ENCODE measurements around the gene PLA2G6. TPM values are rescaled to one million over a fixed set of nuclear protein-coding genes. Genes with fewer than 3 reads are reported as not detected.

Gene PLA2G6
- total and polyA plus RNA-seq, 2 of the 13 experiments (the other 11 are each of a cell fraction or from before 2014, with no cell fraction given): 4.8 to 11.5 TPM

DNA sequence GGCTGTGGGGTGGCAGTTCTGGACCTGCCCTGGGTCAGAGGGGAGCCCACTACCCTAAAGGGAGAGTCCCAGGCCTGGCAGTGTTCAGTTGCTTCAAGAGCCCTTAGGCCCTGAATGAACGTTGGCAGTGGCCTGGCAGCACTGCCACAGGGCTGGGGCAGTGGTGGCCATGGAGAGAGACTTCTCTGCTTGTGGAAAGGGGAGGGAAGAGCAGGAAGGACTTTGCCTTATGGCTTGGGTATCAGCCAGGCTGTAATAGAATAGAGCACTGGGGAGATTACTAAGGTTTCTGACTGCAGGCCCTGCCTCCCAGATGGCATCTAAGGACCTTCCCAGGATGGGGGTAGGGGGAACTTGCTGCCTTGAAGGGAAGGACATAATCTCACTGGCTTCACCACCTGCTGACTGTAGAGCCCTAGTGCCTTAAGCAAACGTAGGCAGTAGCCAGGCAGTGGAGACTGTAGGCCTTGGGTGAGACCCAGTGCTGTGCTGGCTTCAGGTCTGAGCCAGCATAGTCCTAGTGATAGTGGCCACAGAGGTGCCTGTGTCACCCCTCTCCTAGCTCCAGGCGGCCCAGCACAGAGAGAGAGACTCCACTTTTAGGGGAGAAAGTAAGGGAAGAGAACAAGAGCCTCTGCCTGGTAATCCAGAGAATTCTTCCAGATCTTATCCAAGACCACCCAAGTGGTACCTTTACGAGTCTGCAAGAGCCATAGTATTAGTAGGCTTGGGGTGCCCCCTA lies 27.6 kb downstream of the PLA2G6 start (continued):
- no peak for TF ChIP-seq PAX8 (CRISPR knock-in tag; IDR thresholded peaks at IDR 0.05; ENCODE audit: borderline replicate concordance)
- peak; percentile 46 for TF ChIP-seq HNF4A (CRISPR knock-in tag; IDR thresholded peaks at IDR 0.05)
- TF ChIP-seq, protein P1, sequence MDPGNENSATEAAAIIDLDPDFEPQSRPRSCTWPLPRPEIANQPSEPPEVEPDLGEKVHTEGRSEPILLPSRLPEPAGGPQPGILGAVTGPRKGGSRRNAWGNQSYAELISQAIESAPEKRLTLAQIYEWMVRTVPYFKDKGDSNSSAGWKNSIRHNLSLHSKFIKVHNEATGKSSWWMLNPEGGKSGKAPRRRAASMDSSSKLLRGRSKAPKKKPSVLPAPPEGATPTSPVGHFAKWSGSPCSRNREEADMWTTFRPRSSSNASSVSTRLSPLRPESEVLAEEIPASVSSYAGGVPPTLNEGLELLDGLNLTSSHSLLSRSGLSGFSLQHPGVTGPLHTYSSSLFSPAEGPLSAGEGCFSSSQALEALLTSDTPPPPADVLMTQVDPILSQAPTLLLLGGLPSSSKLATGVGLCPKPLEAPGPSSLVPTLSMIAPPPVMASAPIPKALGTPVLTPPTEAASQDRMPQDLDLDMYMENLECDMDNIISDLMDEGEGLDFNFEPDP (CRISPR knock-in tag; conservative IDR thresholded peaks at IDR 0.05): no peak
- peak; percentile 24; the same call in 1 of the 2 replicates for TF ChIP-seq ZFX (CRISPR knock-in tag; IDR thresholded peaks at IDR 0.05; ENCODE audit: low read depth)
- TF ChIP-seq NFIB (CRISPR knock-in tag; IDR thresholded peaks at IDR 0.05; ENCODE audit: borderline replicate concordance): no peak
- TF ChIP-seq ZFYVE20 (CRISPR knock-in tag; IDR thresholded peaks at IDR 0.05; ENCODE audit: borderline replicate concordance, low read depth): no peak
- TF ChIP-seq STAG1 (CRISPR knock-in tag; IDR thresholded peaks at IDR 0.05): peak; percentile 46
- TF ChIP-seq DR1 (CRISPR knock-in tag; IDR thresholded peaks at IDR 0.05): no peak
- no peak for TF ChIP-seq CEBPG (CRISPR knock-in tag; IDR thresholded peaks at IDR 0.05)
- TF ChIP-seq, protein P2, sequence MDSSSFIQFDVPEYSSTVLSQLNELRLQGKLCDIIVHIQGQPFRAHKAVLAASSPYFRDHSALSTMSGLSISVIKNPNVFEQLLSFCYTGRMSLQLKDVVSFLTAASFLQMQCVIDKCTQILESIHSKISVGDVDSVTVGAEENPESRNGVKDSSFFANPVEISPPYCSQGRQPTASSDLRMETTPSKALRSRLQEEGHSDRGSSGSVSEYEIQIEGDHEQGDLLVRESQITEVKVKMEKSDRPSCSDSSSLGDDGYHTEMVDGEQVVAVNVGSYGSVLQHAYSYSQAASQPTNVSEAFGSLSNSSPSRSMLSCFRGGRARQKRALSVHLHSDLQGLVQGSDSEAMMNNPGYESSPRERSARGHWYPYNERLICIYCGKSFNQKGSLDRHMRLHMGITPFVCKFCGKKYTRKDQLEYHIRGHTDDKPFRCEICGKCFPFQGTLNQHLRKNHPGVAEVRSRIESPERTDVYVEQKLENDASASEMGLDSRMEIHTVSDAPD (CRISPR knock-in tag; IDR thresholded peaks at IDR 0.05): no peak
- TF ChIP-seq ATF7-NPFF (CRISPR knock-in tag; IDR thresholded peaks at IDR 0.05; ENCODE audit: low read depth): no peak
- TF ChIP-seq, protein P3, sequence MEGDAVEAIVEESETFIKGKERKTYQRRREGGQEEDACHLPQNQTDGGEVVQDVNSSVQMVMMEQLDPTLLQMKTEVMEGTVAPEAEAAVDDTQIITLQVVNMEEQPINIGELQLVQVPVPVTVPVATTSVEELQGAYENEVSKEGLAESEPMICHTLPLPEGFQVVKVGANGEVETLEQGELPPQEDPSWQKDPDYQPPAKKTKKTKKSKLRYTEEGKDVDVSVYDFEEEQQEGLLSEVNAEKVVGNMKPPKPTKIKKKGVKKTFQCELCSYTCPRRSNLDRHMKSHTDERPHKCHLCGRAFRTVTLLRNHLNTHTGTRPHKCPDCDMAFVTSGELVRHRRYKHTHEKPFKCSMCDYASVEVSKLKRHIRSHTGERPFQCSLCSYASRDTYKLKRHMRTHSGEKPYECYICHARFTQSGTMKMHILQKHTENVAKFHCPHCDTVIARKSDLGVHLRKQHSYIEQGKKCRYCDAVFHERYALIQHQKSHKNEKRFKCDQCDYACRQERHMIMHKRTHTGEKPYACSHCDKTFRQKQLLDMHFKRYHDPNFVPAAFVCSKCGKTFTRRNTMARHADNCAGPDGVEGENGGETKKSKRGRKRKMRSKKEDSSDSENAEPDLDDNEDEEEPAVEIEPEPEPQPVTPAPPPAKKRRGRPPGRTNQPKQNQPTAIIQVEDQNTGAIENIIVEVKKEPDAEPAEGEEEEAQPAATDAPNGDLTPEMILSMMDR (CRISPR knock-in tag; IDR thresholded peaks at IDR 0.05): peak; percentile 38
- TF ChIP-seq EHMT2 (IDR thresholded peaks at IDR 0.05; ENCODE audit: borderline replicate concordance, low read depth, low read length): no peak
- TF ChIP-seq, protein P4, sequence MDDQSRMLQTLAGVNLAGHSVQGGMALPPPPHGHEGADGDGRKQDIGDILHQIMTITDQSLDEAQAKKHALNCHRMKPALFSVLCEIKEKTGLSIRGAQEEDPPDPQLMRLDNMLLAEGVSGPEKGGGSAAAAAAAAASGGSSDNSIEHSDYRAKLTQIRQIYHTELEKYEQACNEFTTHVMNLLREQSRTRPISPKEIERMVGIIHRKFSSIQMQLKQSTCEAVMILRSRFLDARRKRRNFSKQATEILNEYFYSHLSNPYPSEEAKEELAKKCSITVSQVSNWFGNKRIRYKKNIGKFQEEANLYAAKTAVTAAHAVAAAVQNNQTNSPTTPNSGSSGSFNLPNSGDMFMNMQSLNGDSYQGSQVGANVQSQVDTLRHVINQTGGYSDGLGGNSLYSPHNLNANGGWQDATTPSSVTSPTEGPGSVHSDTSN (CRISPR knock-in tag; IDR thresholded peaks at IDR 0.05; ENCODE audit: borderline replicate concordance): no peak
- TF ChIP-seq THYN1 (CRISPR knock-in tag; IDR thresholded peaks at IDR 0.05; ENCODE audit: borderline replicate concordance, low read depth): no peak
- TF ChIP-seq PHF20 (CRISPR knock-in tag; IDR thresholded peaks at IDR 0.05): 0 out of 2 replicates have a peak, but pooled peaks have one; percentile 15
- TF ChIP-seq HNF4G (IDR thresholded peaks at IDR 0.05; ENCODE audit: borderline replicate concordance, low read depth, low read length): 0 out of 2 replicates have a peak, but pooled peaks have one; percentile 12
- no peak for TF ChIP-seq HNF4G (CRISPR knock-in tag; IDR thresholded peaks at IDR 0.05; ENCODE audit: borderline replicate concordance, low read depth)
- TF ChIP-seq XBP1 (CRISPR knock-in tag; IDR thresholded peaks at IDR 0.05): no peak
- TF ChIP-seq NCOA5 (CRISPR knock-in tag; IDR thresholded peaks at IDR 0.05): no peak
- no peak for TF ChIP-seq POLR2A (IDR thresholded peaks at IDR 0.05; ENCODE audit: insufficient read depth in 1 of 2, low read depth in 2 of 2, low read length in 2 of 2)
